Type B pancreatic cell (in vitro differentiated cells): ENCODE measurements around the gene MED26. TPM values are rescaled to one million over a fixed set of nuclear protein-coding genes. Genes with fewer than 3 reads are reported as not detected.

Experiments used
- DNase-seq: peaks from one replicate; pipeline ENCODE4 v3.0.0; 2021; ENCODE audit warnings: mixed read lengths; ENCODE audit not compliant: unreplicated experiment; ENCODE audit errors: extremely low spot score
- H3K27ac Mint-ChIP-seq: 2 replicates; pipeline ENCODE4 v1.8.0; 2021; ENCODE audit warnings: mild to moderate bottlenecking, mixed read lengths
- H3K27me3 Mint-ChIP-seq: 2 replicates; pipeline ENCODE4 v1.8.0; 2021; ENCODE audit warnings: mixed read lengths
- H3K36me3 Mint-ChIP-seq: 2 replicates; pipeline ENCODE4 v1.8.0; 2021; ENCODE audit warnings: mixed read lengths
- H3K4me1 Mint-ChIP-seq: one replicate; pipeline ENCODE4 v1.8.0; 2021; ENCODE audit warnings: mixed read lengths; ENCODE audit not compliant: unreplicated experiment
- H3K4me3 Mint-ChIP-seq: 2 replicates; pipeline ENCODE4 v1.8.0; 2021; ENCODE audit warnings: mild to moderate bottlenecking, mixed read lengths
- H3K9me3 Mint-ChIP-seq: 2 replicates; pipeline ENCODE4 v1.8.0; 2021; ENCODE audit warnings: mixed read lengths
- total RNA-seq: library from RNA; stranded (reverse); gene quantifications from 2 replicates; pipeline ENCODE4 v1.2.1, GENCODE V29; 2021; ENCODE audit warnings: low replicate concordance
- TF ChIP-seq, protein P1 (sequence below): fragments of 200-600 bp; sonication (generic); conservative IDR thresholded peaks from 2 replicates; pipeline ENCODE4 v1.5.0; 2021; ENCODE audit warnings: antibody characterized with exemption, mild to moderate bottlenecking

Gene MED26
- total RNA-seq, 1 donor from 2014 or later: 12.5 TPM

DNA sequence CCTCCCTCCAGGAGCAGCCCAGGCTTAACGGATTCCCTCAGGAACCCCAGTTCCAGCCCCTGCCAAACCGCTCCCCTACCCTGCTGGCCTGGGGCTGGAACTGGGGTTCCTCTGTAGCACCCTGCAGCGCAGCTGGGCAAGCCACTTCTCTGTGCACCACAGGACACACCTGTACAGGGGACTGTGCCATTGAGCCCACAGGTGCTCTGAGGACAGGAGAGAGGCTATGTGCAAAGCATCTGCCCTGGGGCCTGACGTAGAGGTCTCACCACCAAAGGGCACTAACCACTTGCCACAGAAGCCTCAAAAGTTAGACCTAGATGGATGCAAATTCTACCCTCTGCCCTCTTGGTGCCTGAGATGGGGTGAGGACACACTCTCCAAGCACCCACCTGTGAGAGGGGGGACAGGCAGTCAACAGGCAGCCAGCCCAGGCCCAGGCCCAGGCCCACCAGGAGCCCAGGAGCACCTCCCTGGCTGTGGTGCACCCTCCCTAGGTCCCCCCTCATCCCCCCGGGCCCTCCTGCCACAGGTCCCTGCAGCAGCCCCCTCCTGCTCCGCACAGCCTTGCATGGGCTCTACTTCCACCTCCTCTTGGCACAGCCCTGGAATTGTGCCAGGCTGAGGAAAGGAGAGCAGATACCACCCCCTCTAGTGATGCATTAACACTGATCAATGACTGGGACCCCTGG lies 28.2 kb downstream of the MED26 start:
- peaks cover 19% of the 10 kb centered on the region for H3K4me1 Mint-ChIP-seq
- H3K4me3 Mint-ChIP-seq: no peak overlapping the region
- H3K36me3 Mint-ChIP-seq: no peaks in the 10 kb centered on the region

DNA sequence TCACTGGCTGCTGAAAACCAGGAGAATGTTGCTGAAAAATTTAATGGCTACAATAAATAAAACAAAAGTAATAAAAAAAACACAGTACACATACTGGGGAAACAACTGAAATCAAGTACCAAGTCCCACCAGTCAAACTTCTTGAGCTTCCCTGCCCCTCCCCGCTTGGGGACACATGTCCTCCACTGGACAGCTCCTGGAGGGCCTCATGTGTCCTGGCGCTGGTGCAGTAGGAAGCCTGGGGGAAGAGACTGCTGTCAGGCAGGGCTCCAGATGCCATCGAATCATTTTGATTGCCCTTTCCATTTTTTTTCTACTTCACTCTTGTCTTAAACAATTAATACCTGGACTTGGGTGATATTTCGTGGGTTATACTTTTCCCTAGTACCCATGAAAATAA lies 29.2 kb downstream of the MED26 start:
- no peak for DNase-seq
- no peaks in the 10 kb centered on the region for H3K36me3 Mint-ChIP-seq
- H3K4me1 Mint-ChIP-seq: peaks cover 19% of the 10 kb centered on the region
- H3K27ac Mint-ChIP-seq: no peak overlapping the region
- H3K4me3 Mint-ChIP-seq: no peak overlapping the region
- TF ChIP-seq, protein P1, sequence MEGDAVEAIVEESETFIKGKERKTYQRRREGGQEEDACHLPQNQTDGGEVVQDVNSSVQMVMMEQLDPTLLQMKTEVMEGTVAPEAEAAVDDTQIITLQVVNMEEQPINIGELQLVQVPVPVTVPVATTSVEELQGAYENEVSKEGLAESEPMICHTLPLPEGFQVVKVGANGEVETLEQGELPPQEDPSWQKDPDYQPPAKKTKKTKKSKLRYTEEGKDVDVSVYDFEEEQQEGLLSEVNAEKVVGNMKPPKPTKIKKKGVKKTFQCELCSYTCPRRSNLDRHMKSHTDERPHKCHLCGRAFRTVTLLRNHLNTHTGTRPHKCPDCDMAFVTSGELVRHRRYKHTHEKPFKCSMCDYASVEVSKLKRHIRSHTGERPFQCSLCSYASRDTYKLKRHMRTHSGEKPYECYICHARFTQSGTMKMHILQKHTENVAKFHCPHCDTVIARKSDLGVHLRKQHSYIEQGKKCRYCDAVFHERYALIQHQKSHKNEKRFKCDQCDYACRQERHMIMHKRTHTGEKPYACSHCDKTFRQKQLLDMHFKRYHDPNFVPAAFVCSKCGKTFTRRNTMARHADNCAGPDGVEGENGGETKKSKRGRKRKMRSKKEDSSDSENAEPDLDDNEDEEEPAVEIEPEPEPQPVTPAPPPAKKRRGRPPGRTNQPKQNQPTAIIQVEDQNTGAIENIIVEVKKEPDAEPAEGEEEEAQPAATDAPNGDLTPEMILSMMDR: no peak
- H3K27me3 Mint-ChIP-seq: no peaks in the 10 kb centered on the region
- no peaks in the 10 kb centered on the region for H3K9me3 Mint-ChIP-seq

More for the DNA sequence above, 28.2 kb downstream of the MED26 start:
- TF ChIP-seq, protein P1: no peak
- no peak for DNase-seq
- H3K27ac Mint-ChIP-seq: no peak overlapping the region
- no peaks in the 10 kb centered on the region for H3K27me3 Mint-ChIP-seq
- no peaks in the 10 kb centered on the region for H3K9me3 Mint-ChIP-seq

DNA sequence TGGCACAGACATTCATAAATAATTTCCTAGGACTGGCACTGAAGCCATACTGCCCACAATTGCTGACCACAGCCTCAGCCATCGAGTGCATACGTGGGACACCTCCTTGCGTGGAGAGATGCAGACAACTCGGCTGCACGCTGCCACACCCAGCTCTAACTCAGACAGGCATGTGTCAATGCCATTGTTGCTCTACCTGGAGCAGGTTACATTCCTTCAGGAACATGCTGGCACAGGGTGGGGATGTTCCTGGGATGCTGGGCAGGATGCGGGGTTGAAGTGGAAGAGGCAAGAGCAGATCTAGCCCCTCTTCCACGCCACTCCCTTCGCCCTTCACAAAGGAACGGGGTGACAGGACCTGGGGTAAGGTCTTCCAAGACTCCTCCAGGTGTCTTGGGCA lies 31.6 kb downstream of the MED26 start:
- H3K4me3 Mint-ChIP-seq: no peak overlapping the region
- no peaks in the 10 kb centered on the region for H3K9me3 Mint-ChIP-seq
- DNase-seq: no peak
- H3K4me1 Mint-ChIP-seq: peaks cover 18% of the 10 kb centered on the region
- no peak overlapping the region for H3K27ac Mint-ChIP-seq
- TF ChIP-seq, protein P1: no peak
- H3K27me3 Mint-ChIP-seq: no peaks in the 10 kb centered on the region
- H3K36me3 Mint-ChIP-seq: no peaks in the 10 kb centered on the region

DNA sequence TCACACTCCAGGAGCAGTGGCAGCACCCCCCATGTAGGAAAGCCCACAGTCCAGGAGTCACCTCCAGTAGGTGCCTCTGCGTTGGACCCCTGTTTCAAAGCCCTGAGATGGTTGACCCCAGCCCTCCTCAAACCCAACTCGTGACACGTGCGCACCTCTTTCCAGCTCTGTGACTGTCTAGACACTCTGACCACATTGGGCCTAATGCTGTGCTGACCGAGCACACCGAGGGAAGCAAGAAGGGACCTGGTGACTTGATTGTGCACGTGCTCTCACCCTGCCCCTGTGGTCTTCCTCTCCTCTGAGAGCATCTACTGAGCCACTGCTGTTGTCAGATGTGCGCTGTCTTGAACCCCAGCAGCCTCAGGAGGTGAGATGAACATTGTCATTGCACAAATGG lies 32.9 kb downstream of the MED26 start:
- Mint-ChIP-seq H3K4me3 (no peak overlapping the region), H3K36me3 (no peaks in the 10 kb centered on the region), H3K4me1 (peaks cover 19% of the 10 kb centered on the region), H3K27ac (no peak overlapping the region), H3K9me3 (no peaks in the 10 kb centered on the region), H3K27me3 (no peaks in the 10 kb centered on the region)
- DNase-seq: no peak
- TF ChIP-seq, protein P1: no peak

DNA sequence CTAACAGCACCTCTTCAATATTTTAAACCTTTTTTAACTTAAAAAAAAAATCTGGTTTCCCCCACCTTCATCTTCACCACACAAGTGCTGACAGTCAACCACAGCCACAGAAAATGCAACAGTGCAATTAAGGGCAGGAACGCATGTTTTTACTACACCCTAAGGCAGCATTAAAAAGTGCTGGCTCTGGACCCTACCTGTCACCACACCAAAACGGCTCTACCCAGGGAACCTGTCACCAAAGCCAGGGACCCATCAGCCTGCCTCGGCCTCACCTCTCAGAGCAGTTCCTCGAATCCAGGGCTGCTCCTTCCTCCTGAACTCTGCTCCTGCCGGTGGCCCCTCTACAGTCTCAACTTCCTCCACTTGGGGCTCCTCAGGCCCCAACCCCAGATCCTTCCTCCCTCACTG lies 33.3 kb downstream of the MED26 start:
- Mint-ChIP-seq H3K4me1 (peaks cover 20% of the 10 kb centered on the region), H3K36me3 (no peaks in the 10 kb centered on the region), H3K27ac (no peak overlapping the region), H3K4me3 (no peak overlapping the region), H3K9me3 (no peaks in the 10 kb centered on the region), H3K27me3 (no peaks in the 10 kb centered on the region)
- DNase-seq: no peak
- TF ChIP-seq, protein P1: no peak
